Endothelial cell of umbilical vein (primary cell): Measurements from ENCODE around the gene FSTL1. TPM values are rescaled to one million over a fixed set of nuclear protein-coding genes. Genes with fewer than 3 reads are reported as not detected.

Experiments used
- BruUV-seq: library from RNA; stranded (reverse); fragments of 400-500 nt; replicated peaks from 2 replicates; lab custom pipeline; 2021; lab: Mats Ljungman, UMichigan
- CTCF ChIA-PET: fragments of 300-600, 350-600 bp; sonication (Branson Sonifier 250); formaldehyde crosslinking; loops from one replicate; lab custom pipeline; 2021; ENCODE audit warnings: antibody characterized with exemption, inconsistent platforms; lab: Charles Lee
- POLR2A ChIA-PET: fragments of 300-600, 350-600 bp; sonication (Branson Sonifier 250); formaldehyde crosslinking; loops from one replicate; lab custom pipeline; 2021; ENCODE audit warnings: antibody characterized with exemption, inconsistent platforms; lab: Charles Lee
- DNase-seq: peaks from one replicate; pipeline ENCODE4 v3.0.0-alpha.2; 2011; ENCODE audit warnings: low read depth, low spot score
- FAIRE-seq: peaks from 2 replicates; lab custom pipeline; 2011; peaks lifted over from hg19 to GRCh38; lab: Jason Lieb, UNC
- H2AFZ ChIP-seq: 2 replicates; pipeline ENCODE4 v1.6.0; 2012; ENCODE audit warnings: low read depth, low read length, control low read depth, inconsistent platforms
- H3K27ac ChIP-seq: 2 replicates; pipeline ENCODE4 v1.5.1; 2011; ENCODE audit warnings: low read depth, mild to moderate bottlenecking, control low read depth, low read length, moderate library complexity; ENCODE audit not compliant: insufficient read depth
- H3K27me3 ChIP-seq, 2 experiments: 2 replicates each; pipeline versions ENCODE4 v1.6.0 to v1.6.1; 2011; ENCODE audit warnings: low read length in 2 of 2, mixed read lengths in 1 of 2; ENCODE audit not compliant: control insufficient read depth in 2 of 2, insufficient read depth in 2 of 2
- H3K36me3 ChIP-seq, 2 experiments: 2 replicates in 1 of 2; 3 replicates in 1 of 2; pipeline ENCODE4 v1.5.1; 2011; ENCODE audit warnings: low read length in 2 of 2, mild to moderate bottlenecking in 1 of 2, moderate library complexity in 1 of 2; ENCODE audit not compliant: control insufficient read depth in 2 of 2, insufficient read depth in 2 of 2; ENCODE audit errors: extremely low read depth in 1 of 2
- H3K4me1 ChIP-seq: 3 replicates; pipeline ENCODE4 v1.5.1; 2011; ENCODE audit warnings: mild to moderate bottlenecking, low read length; ENCODE audit not compliant: control insufficient read depth, insufficient read depth; ENCODE audit errors: extremely low read depth
- H3K4me2 ChIP-seq: 2 replicates; pipeline ENCODE4 v1.6.1; 2011; ENCODE audit warnings: low read length, control low read depth, mixed read lengths; ENCODE audit not compliant: insufficient read depth
- H3K4me3 ChIP-seq, 3 experiments: fragments of 200-600 bp in 1 of 3; sonication (generic), shearing (Covaris generic) in 1 of 3; replicated peaks in 1 of 3; 2 replicates each; pipeline ENCODE4 v1.5.1; 2011 to 2016; ENCODE audit warnings: control low read depth in 3 of 3, low read length in 3 of 3, mild to moderate bottlenecking in 2 of 3, inconsistent platforms in 1 of 3, low read depth in 1 of 3, moderate library complexity in 1 of 3; ENCODE audit not compliant: insufficient read depth in 1 of 3
- H3K79me2 ChIP-seq: 2 replicates; pipeline ENCODE4 v1.6.0; 2012; ENCODE audit warnings: low read length, inconsistent platforms; ENCODE audit not compliant: control insufficient read depth, insufficient read depth
- H3K9ac ChIP-seq: replicated peaks from 2 replicates; pipeline ENCODE3; 2011; ENCODE audit warnings: low read length, control low read depth; ENCODE audit not compliant: insufficient read depth; ENCODE audit errors: extremely low read depth
- H3K9me1 ChIP-seq: replicated peaks from 3 replicates; pipeline ENCODE4 v1.6.0; 2011; ENCODE audit warnings: mild to moderate bottlenecking, low read length; ENCODE audit not compliant: control insufficient read depth, insufficient read depth; ENCODE audit errors: extremely low read depth
- H3K9me3 ChIP-seq: replicated peaks from 2 replicates; pipeline ENCODE4 v1.5.1; 2012; ENCODE audit warnings: low read length, inconsistent platforms; ENCODE audit not compliant: control insufficient read depth, insufficient read depth
- H4K20me1 ChIP-seq: replicated peaks from 2 replicates; pipeline ENCODE3; 2011; ENCODE audit warnings: mild to moderate bottlenecking, low read length; ENCODE audit not compliant: control insufficient read depth, insufficient read depth; ENCODE audit errors: extremely low read depth
- CTCF ChIP-seq, 2 donors: IDR thresholded peaks; 1 replicate in 1 of 2; 2 replicates in 1 of 2; pipeline ENCODE4 v1.5.1; 2011; ENCODE audit warnings: low read length in 2 of 2, mild to moderate bottlenecking in 2 of 2, moderate library complexity in 2 of 2, control low read depth in 1 of 2, inconsistent platforms in 1 of 2, low read depth in 1 of 2; ENCODE audit not compliant: insufficient read depth in 1 of 2; ENCODE audit errors: extremely low read depth in 1 of 2
- EZH2 ChIP-seq: IDR thresholded peaks from 2 replicates; pipeline ENCODE4 v1.6.1; 2012; ENCODE audit warnings: borderline replicate concordance, low read depth, mild to moderate bottlenecking, moderate library complexity, low read length, inconsistent platforms; ENCODE audit not compliant: severe bottlenecking
- FOS ChIP-seq: IDR thresholded peaks from 2 replicates; pipeline ENCODE4 v1.6.1; 2011; ENCODE audit warnings: mild to moderate bottlenecking, low read length, moderate library complexity, borderline replicate concordance; ENCODE audit not compliant: insufficient read depth
- MYC ChIP-seq: IDR thresholded peaks from one replicate; pipeline ENCODE4 v1.6.1; 2011; ENCODE audit warnings: mild to moderate bottlenecking, low read depth, low read length
- POLR2A ChIP-seq: IDR thresholded peaks from 2 replicates; pipeline ENCODE4 v1.6.1; 2012; ENCODE audit warnings: low read depth, mild to moderate bottlenecking, control low read depth, low read length
- POLR2AphosphoS5 ChIP-seq: IDR thresholded peaks from 2 replicates; pipeline ENCODE4 v1.6.1; 2012; ENCODE audit warnings: low read depth, mild to moderate bottlenecking, control low read depth, low read length, moderate library complexity; ENCODE audit not compliant: insufficient read depth
- dilution Hi-C: fragments of 300-500 bp; cut with MboI; formaldehyde crosslinking; loops from one replicate; pipeline ENCODE4 v1.15.0; 2019; ENCODE audit warnings: low sequenced_read_pairs; ENCODE audit not compliant: extremely low pct_ligation_motif_present
- intact Hi-C: fragments of 100-400 bp; cut with micrococcal nuclease; formaldehyde crosslinking; loops from one replicate; pipeline ENCODE4 v1.10.0; 2022
- polyA plus RNA-seq, 4 experiments: library from polyadenylated mRNA; depleted of rRNA in 3 of 4; stranded (reverse) in 3 of 4; unstranded in 1 of 4; fragments of >200 nt; gene quantifications; 2 replicates each; pipeline versions ENCODE4 v1.2.1 to v1.2.3, GENCODE V29; 2011 to 2012; ENCODE audit warnings: missing spikeins in 1 of 4
- total RNA-seq: library from RNA; stranded (reverse); gene quantifications from 2 replicates; pipeline ENCODE4 v1.2.3, GENCODE V29; 2021
- TF ChIP-seq, protein P1 (sequence below): IDR thresholded peaks from 2 replicates; pipeline ENCODE4 v1.6.1; 2011; ENCODE audit not compliant: insufficient read depth, insufficient read length

The FSTL1 gene
- total and polyA plus RNA-seq, 2 donors (not counting 3 experiments of a cell fraction or from before 2014, with no cell fraction given), result 235 to 562 TPM

- ChIA-PET POLR2A (interaction anchor here (1.8 kb wide), 1 partner anchor 7 kb away, joined by 4 read pairs; no protein-coding TSS in a partner anchor), CTCF (interaction anchor here (0.6 to 24.8 kb wide), 4 partner anchors 10 to 117 kb away, joined by 3 to 367 read pairs (median 4); partner anchors contain the start of gene FSTL1)
- no peak overlapping the region for H3K4me2 ChIP-seq
- dilution Hi-C loops, result no loop called here
- no peaks in the 10 kb centered on the region for H3K9me1 ChIP-seq
- H3K79me2 ChIP-seq, result peaks cover 81% of the 10 kb centered on the region
- intact Hi-C loops, result no loop called here
- BruUV-seq, result no TSS peak
- no peak overlapping the region for H3K4me3 ChIP-seq
- H3K36me3 ChIP-seq, result peaks cover 4 to 10% of the 10 kb centered on the region in 2 experiments
- H3K27me3 ChIP-seq, result no peaks in the 10 kb centered on the region
- TF ChIP-seq EZH2 (no peak), POLR2A (no peak), CTCF (IDR thresholded peaks at IDR 0.05; ENCODE audit: extremely low read depth in 1 of 2, insufficient read depth in 1 of 2, low read depth in 1 of 2, low read length in 2 of 2) (no peak), MYC (no peak), POLR2AphosphoS5 (no peak), FOS (no peak)
- TF ChIP-seq, protein P1, sequence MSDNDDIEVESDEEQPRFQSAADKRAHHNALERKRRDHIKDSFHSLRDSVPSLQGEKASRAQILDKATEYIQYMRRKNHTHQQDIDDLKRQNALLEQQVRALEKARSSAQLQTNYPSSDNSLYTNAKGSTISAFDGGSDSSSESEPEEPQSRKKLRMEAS, result no peak
- FAIRE-seq, result peak; percentile 59
- no peak overlapping the region for H3K9ac ChIP-seq
- no peak overlapping the region for H3K27ac ChIP-seq
- H2AFZ ChIP-seq, result no peak overlapping the region
- H4K20me1 ChIP-seq, result no peaks in the 10 kb centered on the region
- peaks cover 50% of the 10 kb centered on the region for H3K4me1 ChIP-seq
- H3K9me3 ChIP-seq, result no peaks in the 10 kb centered on the region
- peak; percentile 49 for DNase-seq
Observed at GRCh38 chr3:120441776-120442175, 9.0 kb downstream of the FSTL1 start.
